Esophagus muscularis mucosa (tissue), 3 donors: ENCODE measurements around the gene TSEN54.

ENCODE experiments used
- CTCF ChIP-seq, 3 experiments: fragments of 200-600 bp in 2 of 3; fragments of 450-650 bp in 1 of 3; sonication (generic) in 2 of 3; IDR thresholded peaks; one replicate each; pipeline ENCODE4 v1.5.1; 2017 to 2019; ENCODE audit warnings: antibody characterized with exemption in 3 of 3, mild to moderate bottlenecking in 2 of 3, moderate library complexity in 1 of 3
- EP300 ChIP-seq: sonication (generic); formaldehyde crosslinking; IDR thresholded peaks from one replicate; pipeline ENCODE4 v1.6.1; 2017; ENCODE audit warnings: antibody characterized with exemption

DNA sequence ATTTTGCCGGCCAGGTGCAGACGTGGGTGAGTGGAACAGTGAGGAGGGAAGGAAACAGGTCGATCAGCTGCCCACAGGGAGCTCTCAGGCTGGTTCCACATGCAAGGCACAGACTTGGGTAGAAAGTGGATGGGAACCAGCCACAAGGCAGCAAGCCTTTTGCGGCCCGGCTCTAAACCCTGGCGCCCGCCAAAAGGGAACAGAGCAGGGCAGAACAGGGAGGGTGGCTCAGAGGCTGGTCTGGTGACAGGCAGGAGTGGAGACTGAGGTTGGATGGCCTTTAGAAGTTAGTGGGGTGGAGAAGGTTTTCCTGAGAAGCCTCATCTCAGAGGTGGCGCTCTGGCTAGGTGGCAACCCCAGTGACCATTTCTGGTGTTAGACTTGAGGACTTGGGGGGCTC is 19.5 kb downstream of the TSEN54 start:
- no peak for TF ChIP-seq CTCF (IDR thresholded peaks at IDR 0.05)
- no peak for TF ChIP-seq EP300
